ENCODE measurements around the gene NXNL1. TPM values are rescaled to one million over a fixed set of nuclear protein-coding genes. Genes with fewer than 3 reads are reported as not detected.
A peak's percentile ranks its signal among the peaks of the same experiment; 100 is the strongest.

NXNL1 gene
- total and polyA plus RNA-seq, 2 of the 8 experiments (the other 6 are each of a cell fraction or from before 2014, with no cell fraction given) = not detected

GRCh38 chr19:17448131-17448967, 12.4 kb downstream of the NXNL1 start, which contains the start of gene TMEM221 (continued):
- peak; percentile 42 for TF ChIP-seq ASH2L (IDR thresholded peaks at IDR 0.05; ENCODE audit: low read length)
- peak; percentile 88 for TF ChIP-seq BACH1 (IDR thresholded peaks at IDR 0.05; ENCODE audit: low read length)
- TF ChIP-seq, protein P1, sequence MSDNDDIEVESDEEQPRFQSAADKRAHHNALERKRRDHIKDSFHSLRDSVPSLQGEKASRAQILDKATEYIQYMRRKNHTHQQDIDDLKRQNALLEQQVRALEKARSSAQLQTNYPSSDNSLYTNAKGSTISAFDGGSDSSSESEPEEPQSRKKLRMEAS (IDR thresholded peaks at IDR 0.05) = 0 out of 2 replicates have a peak, but pooled peaks have one; percentile 5
- TF ChIP-seq E2F6 (IDR thresholded peaks at IDR 0.05) = no peak
- TF ChIP-seq EP300 (IDR thresholded peaks at IDR 0.05; ENCODE audit: borderline replicate concordance in 1 of 2, low read depth in 2 of 2, low read length in 2 of 2) = no peak
- no peak for TF ChIP-seq JUN (IDR thresholded peaks at IDR 0.05; ENCODE audit: low read depth, low read length)
- no peak for TF ChIP-seq POU5F1 (IDR thresholded peaks at IDR 0.05; ENCODE audit: low read depth, low read length)
- TF ChIP-seq EGR1 (IDR thresholded peaks at IDR 0.05; ENCODE audit: borderline replicate concordance, low read depth, low read length) = no peak
- TF ChIP-seq BCL11A (IDR thresholded peaks at IDR 0.05; ENCODE audit: low read depth in 2 of 2, low read length in 2 of 2) = no peak
- TF ChIP-seq TBP (IDR thresholded peaks at IDR 0.05; ENCODE audit: low read depth, low read length) = no peak
- TF ChIP-seq SUZ12 (IDR thresholded peaks at IDR 0.05; ENCODE audit: low read length) = no peak
- TF ChIP-seq RAD21 (IDR thresholded peaks at IDR 0.05 in 1 of 2, conservative IDR thresholded peaks at IDR 0.05 in 1 of 2; ENCODE audit: low read depth in 2 of 2, low read length in 2 of 2) = peak in 1 of 2 experiments; percentile 19; a peak in 1 of 4 replicates

All from H1 (cell line).